GM19043 (cell line): ENCODE data around the gene FGF14.

ENCODE experiments used
- ATAC-seq: cut with Tn5 transposase; IDR thresholded peaks from one replicate; pipeline ENCODE4 v1.9.1; 2021; ENCODE audit warnings: low read depth; ENCODE audit not compliant: unreplicated experiment

The FGF14 gene

GRCh38 chr13:102261316-102261715 is 140.5 kb downstream of the FGF14 start:
- no peak for ATAC-seq

GRCh38 chr13:102260256-102260655 is 141.6 kb downstream of the FGF14 start:
- ATAC-seq, result no peak

GRCh38 chr13:102255409-102255808 is 146.4 kb downstream of the FGF14 start:
- no peak for ATAC-seq

GRCh38 chr13:102251817-102252216 is 150.0 kb downstream of the FGF14 start:
- no peak for ATAC-seq

GRCh38 chr13:102250448-102250847 is 151.4 kb downstream of the FGF14 start:
- ATAC-seq, result no peak

GRCh38 chr13:102244607-102245227 is 157.1 kb downstream of the FGF14 start:
- ATAC-seq, result no peak

GRCh38 chr13:102240110-102240509 is 161.7 kb downstream of the FGF14 start:
- no peak for ATAC-seq

- ATAC-seq, result no peak
Observed at GRCh38 chr13:102237230-102237629, 164.6 kb downstream of the FGF14 start.

- no peak for ATAC-seq
Observed at GRCh38 chr13:102236830-102237229, 165.0 kb downstream of the FGF14 start.

- ATAC-seq, result no peak
Observed at GRCh38 chr13:102236341-102236740, 165.5 kb downstream of the FGF14 start.

- ATAC-seq, result no peak
Observed at GRCh38 chr13:102235689-102236088, 166.2 kb downstream of the FGF14 start.

GRCh38 chr13:102234618-102235017 is 167.2 kb downstream of the FGF14 start:
- ATAC-seq, result no peak

GRCh38 chr13:102233566-102234208 is 168.2 kb downstream of the FGF14 start:
- ATAC-seq, result no peak

GRCh38 chr13:102231479-102231878 is 170.4 kb downstream of the FGF14 start:
- ATAC-seq, result no peak

GRCh38 chr13:102227741-102228140 is 174.1 kb downstream of the FGF14 start:
- no peak for ATAC-seq

- ATAC-seq, result no peak
Observed at GRCh38 chr13:102226591-102226990, 175.3 kb downstream of the FGF14 start.

GRCh38 chr13:102225892-102226291 is 176.0 kb downstream of the FGF14 start:
- ATAC-seq, result no peak

- ATAC-seq, result no peak
Observed at GRCh38 chr13:102220681-102221228, 181.1 kb downstream of the FGF14 start.

- ATAC-seq, result no peak
Observed at GRCh38 chr13:102214956-102215355, 186.9 kb downstream of the FGF14 start.

- no peak for ATAC-seq
Observed at GRCh38 chr13:102212729-102213128, 189.1 kb downstream of the FGF14 start.

- ATAC-seq, result no peak
Observed at GRCh38 chr13:102208347-102208746, 193.5 kb downstream of the FGF14 start.

GRCh38 chr13:102207680-102208342 is 194.0 kb downstream of the FGF14 start:
- no peak for ATAC-seq
